ENCODE measurements around the gene TYMS.

TYMS gene

GRCh38 chr18:649341-649740 lies 8.1 kb upstream of the TYMS start:
- DNase-seq = no peak

- no peak for DNase-seq
These were observed 7.0 kb upstream of the TYMS start for GRCh38 chr18:650428-650858.

- DNase-seq = no peak
These were observed 5.3 kb upstream of the TYMS start for GRCh38 chr18:652131-652530.

GRCh38 chr18:653512-653911 lies 3.9 kb upstream of the TYMS start:
- no peak for DNase-seq

- no peak for DNase-seq
These were observed 2.9 kb upstream of the TYMS start for GRCh38 chr18:654601-655000.

GRCh38 chr18:655445-655844 lies 2.0 kb upstream of the TYMS start:
- DNase-seq = no peak

GRCh38 chr18:658001-658946 lies 821 bp downstream of the TYMS start:
- peak; percentile 56 to 81 for DNase-seq

- DNase-seq = no peak
These were observed 1.6 kb downstream of the TYMS start for GRCh38 chr18:658947-659533.

GRCh38 chr18:659597-659996 lies 2.1 kb downstream of the TYMS start:
- DNase-seq = no peak

GRCh38 chr18:662197-662596 lies 4.7 kb downstream of the TYMS start:
- DNase-seq = no peak

GRCh38 chr18:666177-666576 lies 8.7 kb downstream of the TYMS start:
- DNase-seq = no peak

- DNase-seq = no peak
These were observed 9.2 kb downstream of the TYMS start for GRCh38 chr18:666628-667027.

GRCh38 chr18:668260-668659 lies 10.8 kb downstream of the TYMS start:
- DNase-seq = no peak

- DNase-seq = no peak
These were observed 11.6 kb downstream of the TYMS start for GRCh38 chr18:669077-669476.

- no peak for DNase-seq
These were observed 13.1 kb downstream of the TYMS start for GRCh38 chr18:670522-670921.

GRCh38 chr18:671405-671804 lies 14.0 kb downstream of the TYMS start:
- DNase-seq = no peak

- DNase-seq = no peak
These were observed 15.9 kb downstream of the TYMS start for GRCh38 chr18:673317-673716.

- DNase-seq = no peak
These were observed 16.3 kb downstream of the TYMS start for GRCh38 chr18:673769-674168.

- no peak for DNase-seq
These were observed 17.9 kb downstream of the TYMS start for GRCh38 chr18:675307-675706.

GRCh38 chr18:676069-676468 lies 18.6 kb downstream of the TYMS start:
- no peak for DNase-seq

GRCh38 chr18:676736-677135 lies 19.3 kb downstream of the TYMS start:
- DNase-seq = no peak

GRCh38 chr18:677145-677544 lies 19.7 kb downstream of the TYMS start:
- no peak for DNase-seq

- no peak for DNase-seq
These were observed 20.5 kb downstream of the TYMS start for GRCh38 chr18:677951-678381.

GRCh38 chr18:678482-679182 lies 21.2 kb downstream of the TYMS start:
- DNase-seq = no peak

Data from NCI-H446 (cell line).